GM13976 (cell line): ENCODE measurements around the gene RXFP3.
A peak's percentile ranks its signal among the peaks of the same experiment; 100 is the strongest.

ENCODE experiments used
- DNase-seq: peaks from one replicate; pipeline ENCODE4 v3.0.0; 2012; ENCODE audit warnings: low spot score
- in situ Hi-C: fragments of 300-500 bp; cut with MboI; formaldehyde crosslinking; loops from one replicate; pipeline ENCODE4 v1.12.0; 2022; ENCODE audit warnings: low sequenced_read_pairs, mixed read lengths, inconsistent platforms; ENCODE audit not compliant: unreplicated experiment
- TF ChIP-seq, protein P1 (sequence below): IDR thresholded peaks from 2 replicates; pipeline ENCODE4 v1.5.1; 2012; ENCODE audit warnings: borderline replicate concordance, mild to moderate bottlenecking; ENCODE audit not compliant: insufficient read depth; ENCODE audit errors: extremely low read depth, missing control alignments, control extremely low read depth

Gene RXFP3, protein sequence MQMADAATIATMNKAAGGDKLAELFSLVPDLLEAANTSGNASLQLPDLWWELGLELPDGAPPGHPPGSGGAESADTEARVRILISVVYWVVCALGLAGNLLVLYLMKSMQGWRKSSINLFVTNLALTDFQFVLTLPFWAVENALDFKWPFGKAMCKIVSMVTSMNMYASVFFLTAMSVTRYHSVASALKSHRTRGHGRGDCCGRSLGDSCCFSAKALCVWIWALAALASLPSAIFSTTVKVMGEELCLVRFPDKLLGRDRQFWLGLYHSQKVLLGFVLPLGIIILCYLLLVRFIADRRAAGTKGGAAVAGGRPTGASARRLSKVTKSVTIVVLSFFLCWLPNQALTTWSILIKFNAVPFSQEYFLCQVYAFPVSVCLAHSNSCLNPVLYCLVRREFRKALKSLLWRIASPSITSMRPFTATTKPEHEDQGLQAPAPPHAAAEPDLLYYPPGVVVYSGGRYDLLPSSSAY

DNA sequence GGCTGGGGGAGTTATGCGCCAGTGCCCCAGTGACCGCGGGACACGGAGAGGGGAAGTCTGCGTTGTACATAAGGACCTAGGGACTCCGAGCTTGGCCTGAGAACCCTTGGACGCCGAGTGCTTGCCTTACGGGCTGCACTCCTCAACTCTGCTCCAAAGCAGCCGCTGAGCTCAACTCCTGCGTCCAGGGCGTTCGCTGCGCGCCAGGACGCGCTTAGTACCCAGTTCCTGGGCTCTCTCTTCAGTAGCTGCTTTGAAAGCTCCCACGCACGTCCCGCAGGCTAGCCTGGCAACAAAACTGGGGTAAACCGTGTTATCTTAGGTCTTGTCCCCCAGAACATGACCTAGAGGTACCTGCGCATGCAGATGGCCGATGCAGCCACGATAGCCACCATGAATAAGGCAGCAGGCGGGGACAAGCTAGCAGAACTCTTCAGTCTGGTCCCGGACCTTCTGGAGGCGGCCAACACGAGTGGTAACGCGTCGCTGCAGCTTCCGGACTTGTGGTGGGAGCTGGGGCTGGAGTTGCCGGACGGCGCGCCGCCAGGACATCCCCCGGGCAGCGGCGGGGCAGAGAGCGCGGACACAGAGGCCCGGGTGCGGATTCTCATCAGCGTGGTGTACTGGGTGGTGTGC, at the start of gene RXFP3:
TSS of gene RXFP3 (plus strand) at position 6 of the 636 bp plus-strand sequence. CDS start at position 361, 355 bp downstream.
- no peak for DNase-seq
- TF ChIP-seq, protein P1, sequence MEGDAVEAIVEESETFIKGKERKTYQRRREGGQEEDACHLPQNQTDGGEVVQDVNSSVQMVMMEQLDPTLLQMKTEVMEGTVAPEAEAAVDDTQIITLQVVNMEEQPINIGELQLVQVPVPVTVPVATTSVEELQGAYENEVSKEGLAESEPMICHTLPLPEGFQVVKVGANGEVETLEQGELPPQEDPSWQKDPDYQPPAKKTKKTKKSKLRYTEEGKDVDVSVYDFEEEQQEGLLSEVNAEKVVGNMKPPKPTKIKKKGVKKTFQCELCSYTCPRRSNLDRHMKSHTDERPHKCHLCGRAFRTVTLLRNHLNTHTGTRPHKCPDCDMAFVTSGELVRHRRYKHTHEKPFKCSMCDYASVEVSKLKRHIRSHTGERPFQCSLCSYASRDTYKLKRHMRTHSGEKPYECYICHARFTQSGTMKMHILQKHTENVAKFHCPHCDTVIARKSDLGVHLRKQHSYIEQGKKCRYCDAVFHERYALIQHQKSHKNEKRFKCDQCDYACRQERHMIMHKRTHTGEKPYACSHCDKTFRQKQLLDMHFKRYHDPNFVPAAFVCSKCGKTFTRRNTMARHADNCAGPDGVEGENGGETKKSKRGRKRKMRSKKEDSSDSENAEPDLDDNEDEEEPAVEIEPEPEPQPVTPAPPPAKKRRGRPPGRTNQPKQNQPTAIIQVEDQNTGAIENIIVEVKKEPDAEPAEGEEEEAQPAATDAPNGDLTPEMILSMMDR, result no peak
- in situ Hi-C loops, result no loop called here

DNA sequence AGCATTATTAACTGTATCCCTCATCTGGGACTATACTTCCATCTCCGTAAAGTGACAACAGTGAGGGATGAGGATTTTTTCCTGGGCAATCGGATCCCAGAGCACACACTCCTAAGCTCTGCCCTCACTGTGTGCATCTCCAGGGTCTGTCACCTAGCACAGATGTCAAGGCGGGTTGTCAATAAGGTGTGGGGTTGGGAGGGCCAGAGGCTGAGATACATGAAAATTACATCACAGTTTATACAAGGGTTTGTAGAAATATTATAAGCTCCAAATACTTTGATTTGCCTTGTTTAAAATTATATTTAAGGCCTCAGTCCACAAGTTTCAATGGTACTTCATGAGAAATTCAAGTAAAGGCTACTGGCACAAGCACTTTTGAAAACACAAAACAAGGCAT, 48.9 kb upstream of the RXFP3 start:
- no peak for DNase-seq
- in situ Hi-C loops, result no loop called here
- TF ChIP-seq, protein P1, result no peak

- TF ChIP-seq, protein P1, result no peak
- DNase-seq, result no peak
- in situ Hi-C loops, result no loop called here
These were observed 47.6 kb upstream of the RXFP3 start for GRCh38 chr5:33888587-33888986.

- in situ Hi-C loops, result no loop called here
- peak; percentile 39 for DNase-seq
- TF ChIP-seq, protein P1, result no peak
These were observed 45.8 kb upstream of the RXFP3 start for GRCh38 chr5:33890131-33891032.

GRCh38 chr5:33891446-33891787, 44.8 kb upstream of the RXFP3 start:
- peak; percentile 17 for DNase-seq
- in situ Hi-C loops, result no loop called here
- TF ChIP-seq, protein P1, result no peak
